Lower leg skin (tissue), 4 donors: ENCODE measurements around the gene FBXO41. TPM values are rescaled to one million over a fixed set of nuclear protein-coding genes. Genes with fewer than 3 reads are reported as not detected.

Experiments used
- DNase-seq, 2 donors: peaks; one replicate each; pipeline ENCODE4 v3.0.0-alpha.2; 2019; ENCODE audit warnings: low spot score in 2 of 2
- H3K4me3 ChIP-seq: fragments of 200-600 bp; sonication (generic); 2 replicates; pipeline ENCODE4 v1.5.1; 2017; ENCODE audit warnings: mild to moderate bottlenecking, low read depth; ENCODE audit not compliant: poor library complexity, severe bottlenecking
- CTCF ChIP-seq, 3 donors: fragments of 450-650 bp; IDR thresholded peaks; one replicate each; pipeline ENCODE4 v1.5.1; 2016; ENCODE audit warnings: antibody characterized with exemption in 3 of 3, mild to moderate bottlenecking in 3 of 3, moderate library complexity in 2 of 3
- POLR2A ChIP-seq, 2 donors: fragments of 450-650 bp; IDR thresholded peaks; one replicate each; pipeline ENCODE4 v1.6.1; 2016 to 2017; ENCODE audit warnings: antibody characterized with exemption in 2 of 2, mild to moderate bottlenecking in 1 of 2, moderate library complexity in 1 of 2
- WGBS, 2 donors: methylation state at CpG; one replicate each; pipeline ENCODE4 v1.1.5; 2018; 5-methylcytosine and 5-hydroxymethylcytosine counted together
- intact Hi-C: fragments of 100-400 bp; cut with DNase I; formaldehyde crosslinking; loops from one replicate; pipeline ENCODE4 v1.15.0; 2023; ENCODE audit warnings: low total_unique reads
- total RNA-seq, 4 donors: library from RNA; depleted of rRNA; stranded (reverse); fragments of >200 nt; gene quantifications; one replicate each; pipeline ENCODE4 v1.1.0, GENCODE V29; 2016

The FBXO41 gene
- total RNA-seq, 4 donors from 2014 or later: 2.9 to 4.1 (median 3.3) TPM

GRCh38 chr2:73212448-73213176, 71.7 kb downstream of the FBXO41 start:
- intact Hi-C loops: no loop called here
- H3K4me3 ChIP-seq: no peak overlapping the region
- DNase-seq: peak; percentile 34 to 94
- TF ChIP-seq CTCF (IDR thresholded peaks at IDR 0.05): peak in 1 of 3 donors; percentile 45
- TF ChIP-seq POLR2A (IDR thresholded peaks at IDR 0.05): no peak
- WGBS, 2 donors: 53 to 57% methylated on average over 20 of the region's 20 CpGs

DNA sequence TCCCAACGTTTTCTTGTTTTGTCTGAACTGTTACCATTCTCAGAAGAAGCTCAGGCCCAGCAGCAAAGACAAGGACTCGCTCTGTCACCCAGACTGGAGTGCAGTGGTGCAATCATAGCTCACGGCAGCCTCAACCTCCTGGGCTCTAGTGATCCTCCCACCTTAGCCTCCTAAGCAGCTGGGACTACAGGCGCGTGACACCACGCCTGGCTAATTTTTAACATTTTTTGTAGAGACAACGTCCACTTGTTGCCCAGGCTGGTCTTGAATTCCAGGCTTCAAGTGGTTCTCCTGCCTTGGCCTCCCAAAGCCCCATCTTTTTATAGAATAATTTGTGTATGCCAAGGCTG, 72.2 kb downstream of the FBXO41 start:
- no peak overlapping the region for H3K4me3 ChIP-seq
- no peak for DNase-seq
- intact Hi-C loops: no loop called here
- TF ChIP-seq POLR2A (IDR thresholded peaks at IDR 0.05) (no peak), CTCF (IDR thresholded peaks at IDR 0.05) (no peak)
- 77 to 83% methylated on average over 7 of the region's 7 CpGs for WGBS, 2 donors

- WGBS, 2 donors: 89 to 90% methylated on average over 6 of the region's 6 CpGs
- no peak overlapping the region for H3K4me3 ChIP-seq
- intact Hi-C loops: no loop called here
- no peak for DNase-seq
- no peak for TF ChIP-seq POLR2A (IDR thresholded peaks at IDR 0.05)
- TF ChIP-seq CTCF (IDR thresholded peaks at IDR 0.05): no peak
These were observed 73.6 kb downstream of the FBXO41 start for GRCh38 chr2:73210696-73211095.

- WGBS, 2 donors: 90 to 94% methylated on average over 4 of the region's 4 CpGs
- intact Hi-C loops: no loop called here
- no peak for DNase-seq
- TF ChIP-seq CTCF (IDR thresholded peaks at IDR 0.05) (no peak), POLR2A (IDR thresholded peaks at IDR 0.05) (no peak)
- no peak overlapping the region for H3K4me3 ChIP-seq
These were observed 74.3 kb downstream of the FBXO41 start for GRCh38 chr2:73210019-73210418.

DNA sequence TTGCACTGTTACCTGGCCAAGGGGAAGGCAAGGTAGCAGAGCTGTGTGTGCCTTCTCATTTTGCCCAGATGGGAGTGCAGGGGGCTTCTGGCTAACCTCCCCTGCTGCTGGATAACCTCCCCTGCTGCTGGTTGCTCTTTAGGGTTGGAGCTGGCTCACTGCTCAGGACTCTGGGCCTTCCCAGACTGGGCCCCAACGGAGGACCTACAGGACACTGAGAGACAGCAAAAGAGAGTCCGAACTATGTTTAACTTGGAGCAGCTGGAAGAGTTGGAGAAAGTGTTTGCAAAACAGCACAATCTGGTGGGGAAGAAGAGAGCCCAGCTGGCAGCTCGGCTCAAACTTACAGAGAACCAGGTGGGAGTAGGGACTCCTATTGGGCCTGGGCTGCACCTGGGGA, 76.0 kb downstream of the FBXO41 start:
- intact Hi-C loops: no loop called here
- 81 to 83% methylated on average over 3 of the region's 3 CpGs for WGBS, 2 donors

More for the DNA sequence above, 76.0 kb downstream of the FBXO41 start:
- DNase-seq: no peak
- no peak overlapping the region for H3K4me3 ChIP-seq
- TF ChIP-seq CTCF (IDR thresholded peaks at IDR 0.05) (no peak), POLR2A (IDR thresholded peaks at IDR 0.05) (no peak)
